Omental fat pad (tissue), 4 donors: ENCODE data around the gene KDM7A. TPM values are rescaled to one million over a fixed set of nuclear protein-coding genes. Genes with fewer than 3 reads are reported as not detected.
"Not testable (repeated sequence)": the region's sequence is repeated elsewhere in the genome, so short reads cannot be mapped to it uniquely, and the experiment has no call there.

ENCODE experiments used
- ATAC-seq: fragments of 150-250 bp; one replicate; pipeline ENCODE4 v1.9.1; 2016; ENCODE audit warnings: mild to moderate bottlenecking, moderate library complexity; ENCODE audit not compliant: low FRiP score
- DNase-seq: peaks from one replicate; pipeline ENCODE4 v3.0.0-alpha.2; 2019; ENCODE audit warnings: low spot score
- CTCF ChIP-seq, 3 donors: fragments of 450-650 bp; IDR thresholded peaks; one replicate each; pipeline ENCODE4 v1.5.1; 2016 to 2017; ENCODE audit warnings: antibody characterized with exemption in 3 of 3, mild to moderate bottlenecking in 3 of 3, moderate library complexity in 2 of 3
- total RNA-seq, 4 donors: library from RNA; depleted of rRNA; stranded (reverse); fragments of >200 nt; gene quantifications; one replicate each; pipeline ENCODE4 v1.1.0, GENCODE V29; 2016

Gene KDM7A
- total RNA-seq, 4 donors from 2014 or later, result 16.8 to 33.7 (median 19.2) TPM

GRCh38 chr7:140175221-140176121 is 1.3 kb downstream of the KDM7A start:
- TF ChIP-seq CTCF (IDR thresholded peaks at IDR 0.05), result peak in 1 of 3 donors; percentile 58
- peak; percentile 88 for ATAC-seq
- peak; percentile 76 for DNase-seq

DNA sequence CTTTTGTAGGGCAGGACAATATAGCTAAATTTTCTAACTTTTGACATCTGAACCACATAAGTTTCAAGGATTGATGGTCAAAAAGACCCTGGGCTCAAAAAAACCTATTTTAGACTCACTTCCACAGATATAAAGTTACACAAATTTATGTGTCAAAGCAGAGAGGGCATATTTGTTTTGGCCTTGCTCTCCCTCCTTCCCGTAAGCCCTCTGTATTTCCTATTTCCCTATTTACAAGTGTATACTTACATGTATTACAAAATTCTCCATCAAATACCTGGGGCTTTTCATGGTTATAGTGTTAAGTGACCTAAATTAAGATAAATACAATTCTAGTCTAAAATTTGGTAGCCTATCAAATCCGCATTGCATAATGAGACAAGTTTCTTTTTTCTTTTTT is 2.6 kb downstream of the KDM7A start:
- no peak for ATAC-seq
- DNase-seq, result no peak
- no peak for TF ChIP-seq CTCF (IDR thresholded peaks at IDR 0.05)

DNA sequence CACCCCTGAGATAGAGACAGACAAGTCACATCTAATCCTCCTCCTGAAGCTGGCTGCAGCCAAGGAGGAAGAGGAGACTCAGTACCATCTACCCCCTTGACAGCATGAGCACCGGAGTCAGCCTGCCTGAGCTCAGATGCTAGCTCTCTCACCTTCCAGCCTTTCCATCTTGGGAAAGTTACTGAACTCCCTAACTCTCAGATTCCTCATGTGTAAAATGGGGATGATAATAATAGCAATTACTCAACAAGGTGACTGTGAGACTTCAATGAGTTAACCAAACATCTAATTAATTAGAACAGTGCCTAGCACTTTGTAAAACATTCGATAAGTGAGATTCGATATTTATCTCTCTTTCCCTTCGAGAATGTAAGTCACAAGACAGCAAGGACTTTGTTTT is 6.4 kb downstream of the KDM7A start:
- ATAC-seq (no peak), DNase-seq (no peak)
- no peak for TF ChIP-seq CTCF (IDR thresholded peaks at IDR 0.05)

GRCh38 chr7:140168816-140169215 is 8.0 kb downstream of the KDM7A start:
- TF ChIP-seq CTCF (IDR thresholded peaks at IDR 0.05), result no peak
- ATAC-seq (no peak), DNase-seq (no peak)

DNA sequence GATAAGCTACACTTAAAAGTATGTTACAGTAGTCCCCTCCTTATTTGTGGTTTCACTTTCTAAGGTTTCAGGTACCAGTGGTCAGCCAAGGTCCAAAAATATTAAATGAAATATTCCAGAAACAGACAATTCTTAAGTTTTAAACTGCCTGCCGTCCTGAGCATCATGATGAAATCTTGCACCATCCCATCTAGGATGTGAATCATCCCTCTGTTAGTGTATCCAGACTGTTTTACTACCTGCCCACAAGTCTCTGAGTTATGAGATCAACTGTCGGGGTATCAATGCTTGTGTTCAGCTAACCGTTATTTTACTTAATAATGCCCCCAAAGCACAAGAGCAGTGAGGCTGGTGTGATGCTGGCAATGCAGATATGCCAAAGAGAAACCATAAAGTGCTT is 11.4 kb downstream of the KDM7A start:
- TF ChIP-seq CTCF (IDR thresholded peaks at IDR 0.05), result no peak
- DNase-seq (no peak), ATAC-seq (no peak)

DNA sequence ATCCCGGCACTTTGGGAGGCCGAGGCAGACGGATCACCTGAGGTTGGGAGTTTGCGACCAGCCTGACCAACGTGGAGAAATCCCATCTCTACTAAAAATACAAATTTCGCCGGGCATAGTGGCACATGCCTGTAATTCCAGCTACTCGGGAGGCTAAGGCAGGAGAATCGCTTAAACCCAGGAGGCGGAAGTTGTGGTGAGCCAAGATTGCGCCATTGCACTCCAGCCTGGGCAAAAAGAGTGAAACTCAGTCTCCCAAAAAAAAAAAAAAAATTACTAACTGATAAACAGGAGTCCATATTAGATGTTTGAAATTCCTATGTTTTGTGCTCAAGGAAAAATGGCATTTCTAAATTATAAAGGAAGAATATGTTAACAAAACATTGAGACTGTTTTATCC is 14.7 kb downstream of the KDM7A start:
- not testable (repeated sequence) for ATAC-seq, DNase-seq

DNA sequence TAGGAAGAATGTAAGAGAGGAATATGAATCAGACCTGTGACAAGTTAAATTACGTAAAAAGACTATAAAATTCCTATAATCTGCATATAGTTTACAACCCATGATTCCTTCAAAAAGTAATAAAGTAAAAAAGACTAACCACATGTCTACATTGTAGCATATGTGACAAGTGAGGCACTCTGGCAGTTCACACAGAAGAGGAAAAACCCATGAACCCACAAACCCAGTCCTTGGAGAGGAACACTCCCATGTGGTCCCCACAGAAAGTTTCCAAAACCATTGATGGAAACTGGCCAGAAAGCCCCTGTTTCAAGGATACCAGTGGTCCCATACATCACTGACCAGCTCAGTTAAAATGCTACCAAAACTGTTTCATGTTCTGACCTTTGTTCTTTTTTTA is 15.7 kb downstream of the KDM7A start:
- no peak for ATAC-seq
- no peak for TF ChIP-seq CTCF (IDR thresholded peaks at IDR 0.05)
- no peak for DNase-seq
